Endothelial cell (in vitro differentiated cells): ENCODE measurements around the gene ASAP2. TPM values are rescaled to one million over a fixed set of nuclear protein-coding genes. Genes with fewer than 3 reads are reported as not detected.
A peak's percentile ranks its signal among the peaks of the same experiment; 100 is the strongest.

Source experiments
- DNase-seq: peaks from one replicate; pipeline ENCODE4 v3.0.0; 2021; ENCODE audit warnings: low spot score
- H3K27ac Mint-ChIP-seq: one replicate; pipeline ENCODE4 v1.8.0; 2021; ENCODE audit warnings: mixed read lengths, inconsistent platforms; ENCODE audit not compliant: unreplicated experiment
- H3K27me3 Mint-ChIP-seq: one replicate; pipeline ENCODE4 v1.8.0; 2021; ENCODE audit warnings: mild to moderate bottlenecking, moderate library complexity, mixed read lengths, inconsistent platforms; ENCODE audit not compliant: unreplicated experiment
- H3K36me3 Mint-ChIP-seq: one replicate; pipeline ENCODE4 v1.8.0; 2021; ENCODE audit warnings: mild to moderate bottlenecking, low read depth, mixed read lengths, inconsistent platforms; ENCODE audit not compliant: unreplicated experiment
- H3K4me1 Mint-ChIP-seq: one replicate; pipeline ENCODE4 v1.8.0; 2021; ENCODE audit warnings: mild to moderate bottlenecking, mixed read lengths, inconsistent platforms; ENCODE audit not compliant: unreplicated experiment
- H3K4me3 Mint-ChIP-seq: one replicate; pipeline ENCODE4 v1.8.0; 2021; ENCODE audit warnings: mild to moderate bottlenecking, mixed read lengths, inconsistent platforms; ENCODE audit not compliant: unreplicated experiment
- H3K9me3 Mint-ChIP-seq: one replicate; pipeline ENCODE4 v1.8.0; 2021; ENCODE audit warnings: mixed read lengths, inconsistent platforms; ENCODE audit not compliant: unreplicated experiment
- total RNA-seq: library from RNA; stranded (reverse); fragmentation: NEBNext Ultra II Directional; extraction: Animal tissue kit (Norgen Biotek cat#: 25700); gene quantifications from one replicate; pipeline ENCODE4 v1.2.1, GENCODE V29; 2021; ENCODE audit not compliant: unreplicated experiment
- TF ChIP-seq, protein P1 (sequence below): fragments of 200-600 bp; sonication (generic); IDR thresholded peaks from one replicate; pipeline ENCODE4 v1.5.0; 2021; ENCODE audit warnings: antibody characterized with exemption; ENCODE audit not compliant: unreplicated experiment

The ASAP2 gene
- total RNA-seq, 1 donor from 2014 or later, result 31.8 TPM

DNA sequence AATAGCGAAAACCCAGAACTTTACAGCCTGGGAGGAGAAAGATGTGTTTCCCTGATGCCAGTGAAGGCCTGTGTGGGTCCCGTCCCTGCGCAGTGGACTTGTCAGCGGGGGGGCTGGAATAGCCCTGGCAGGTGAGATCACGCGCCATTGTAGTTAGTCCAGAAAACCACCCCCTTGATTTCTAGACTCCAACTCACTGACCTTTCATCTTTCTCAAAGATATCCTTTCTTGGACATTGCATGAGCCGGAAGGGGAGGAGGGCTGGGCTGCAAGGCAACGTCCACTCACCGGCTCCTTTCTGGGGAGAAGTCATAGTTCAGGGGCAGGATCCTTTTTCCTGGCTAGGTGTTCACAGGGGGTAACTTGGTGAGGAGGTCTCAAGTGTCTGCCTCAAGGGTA is 22.3 kb upstream of the ASAP2 start:
- H3K36me3 Mint-ChIP-seq, result no peaks in the 10 kb centered on the region
- TF ChIP-seq, protein P1, sequence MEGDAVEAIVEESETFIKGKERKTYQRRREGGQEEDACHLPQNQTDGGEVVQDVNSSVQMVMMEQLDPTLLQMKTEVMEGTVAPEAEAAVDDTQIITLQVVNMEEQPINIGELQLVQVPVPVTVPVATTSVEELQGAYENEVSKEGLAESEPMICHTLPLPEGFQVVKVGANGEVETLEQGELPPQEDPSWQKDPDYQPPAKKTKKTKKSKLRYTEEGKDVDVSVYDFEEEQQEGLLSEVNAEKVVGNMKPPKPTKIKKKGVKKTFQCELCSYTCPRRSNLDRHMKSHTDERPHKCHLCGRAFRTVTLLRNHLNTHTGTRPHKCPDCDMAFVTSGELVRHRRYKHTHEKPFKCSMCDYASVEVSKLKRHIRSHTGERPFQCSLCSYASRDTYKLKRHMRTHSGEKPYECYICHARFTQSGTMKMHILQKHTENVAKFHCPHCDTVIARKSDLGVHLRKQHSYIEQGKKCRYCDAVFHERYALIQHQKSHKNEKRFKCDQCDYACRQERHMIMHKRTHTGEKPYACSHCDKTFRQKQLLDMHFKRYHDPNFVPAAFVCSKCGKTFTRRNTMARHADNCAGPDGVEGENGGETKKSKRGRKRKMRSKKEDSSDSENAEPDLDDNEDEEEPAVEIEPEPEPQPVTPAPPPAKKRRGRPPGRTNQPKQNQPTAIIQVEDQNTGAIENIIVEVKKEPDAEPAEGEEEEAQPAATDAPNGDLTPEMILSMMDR, result no peak
- H3K9me3 Mint-ChIP-seq, result no peaks in the 10 kb centered on the region
- peaks cover 5% of the 10 kb centered on the region for H3K4me1 Mint-ChIP-seq
- H3K27me3 Mint-ChIP-seq, result peaks cover 10% of the 10 kb centered on the region
- no peak for DNase-seq
- no peak overlapping the region for H3K27ac Mint-ChIP-seq
- H3K4me3 Mint-ChIP-seq, result no peak overlapping the region

DNA sequence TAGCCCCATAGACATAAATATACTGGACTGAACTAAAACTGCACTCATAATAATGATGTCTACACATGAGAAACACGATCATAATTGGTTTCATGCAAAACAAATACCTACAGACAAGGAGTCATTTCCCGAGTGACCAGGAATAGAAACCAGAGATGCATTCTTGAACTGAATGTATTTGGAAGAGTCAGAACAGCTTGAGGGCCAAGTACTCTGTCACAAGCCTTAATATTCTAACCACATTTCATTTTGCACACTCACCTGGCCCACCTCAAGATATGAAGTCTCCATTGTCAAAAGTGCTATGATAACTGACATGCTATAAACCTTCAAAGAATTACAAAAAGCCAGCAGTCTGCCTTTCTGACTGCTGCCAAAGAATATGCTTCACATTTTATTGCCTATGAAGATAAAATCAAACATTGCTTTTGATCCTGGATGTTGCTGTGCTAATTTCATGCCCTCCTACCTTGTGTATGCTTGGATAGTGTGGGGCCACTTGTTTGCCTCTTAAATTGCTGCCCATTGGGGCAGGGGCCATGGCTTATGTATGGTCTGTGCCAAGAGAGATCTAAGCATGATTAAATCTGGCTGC is 18.9 kb upstream of the ASAP2 start:
- Mint-ChIP-seq H3K9me3 (no peaks in the 10 kb centered on the region), H3K4me1 (no peaks in the 10 kb centered on the region), H3K36me3 (no peaks in the 10 kb centered on the region), H3K27me3 (peaks cover 9% of the 10 kb centered on the region), H3K4me3 (no peak overlapping the region), H3K27ac (no peak overlapping the region)
- TF ChIP-seq, protein P1, result no peak
- DNase-seq, result no peak

DNA sequence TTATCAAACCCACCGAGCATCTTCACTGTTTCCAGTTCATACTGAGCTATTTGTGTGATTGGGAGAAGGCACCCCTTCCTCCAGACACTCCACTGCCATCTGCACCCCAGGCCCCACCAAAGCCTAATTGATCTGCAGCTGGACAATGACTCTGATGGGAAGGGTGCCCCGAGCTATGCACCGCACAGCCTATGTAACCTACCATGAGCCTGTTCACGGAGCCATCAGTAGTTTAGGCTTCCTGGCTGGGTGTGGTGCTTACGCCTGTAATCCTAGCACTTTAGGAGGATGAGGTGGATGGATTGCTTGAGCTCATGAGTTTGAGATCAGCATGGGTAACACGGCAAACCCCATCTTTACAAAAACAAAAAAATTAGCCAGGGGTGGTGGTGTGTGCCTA is 17.8 kb upstream of the ASAP2 start:
- Mint-ChIP-seq H3K27me3 (peaks cover 14% of the 10 kb centered on the region), H3K27ac (no peak overlapping the region), H3K4me3 (no peak overlapping the region), H3K36me3 (no peaks in the 10 kb centered on the region), H3K9me3 (no peaks in the 10 kb centered on the region), H3K4me1 (no peaks in the 10 kb centered on the region)
- DNase-seq, result no peak
- TF ChIP-seq, protein P1, result no peak

DNA sequence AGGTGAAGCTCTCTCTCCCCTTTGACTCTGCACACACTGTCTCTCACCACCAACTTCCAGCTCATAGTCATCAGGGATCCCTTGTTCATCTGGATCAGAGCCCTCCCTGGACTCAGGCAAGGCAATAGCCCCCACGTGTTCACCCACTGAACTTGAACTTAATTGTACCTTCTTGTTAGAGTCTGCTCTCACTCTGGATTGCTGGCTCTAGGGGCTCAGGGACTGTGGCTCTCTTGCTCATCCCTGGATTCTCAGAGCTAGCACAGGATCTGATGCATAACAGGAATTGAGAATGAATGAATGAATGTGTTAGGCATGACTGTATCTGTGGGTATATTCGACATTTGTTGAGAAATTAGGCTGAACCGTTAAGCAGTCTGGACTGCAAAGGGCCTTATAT is 16.7 kb upstream of the ASAP2 start:
- DNase-seq, result no peak
- no peaks in the 10 kb centered on the region for H3K4me1 Mint-ChIP-seq
- no peak overlapping the region for H3K27ac Mint-ChIP-seq
- no peaks in the 10 kb centered on the region for H3K36me3 Mint-ChIP-seq
- TF ChIP-seq, protein P1, result no peak
- no peaks in the 10 kb centered on the region for H3K9me3 Mint-ChIP-seq
- peaks cover 12% of the 10 kb centered on the region for H3K27me3 Mint-ChIP-seq
- H3K4me3 Mint-ChIP-seq, result no peak overlapping the region

DNA sequence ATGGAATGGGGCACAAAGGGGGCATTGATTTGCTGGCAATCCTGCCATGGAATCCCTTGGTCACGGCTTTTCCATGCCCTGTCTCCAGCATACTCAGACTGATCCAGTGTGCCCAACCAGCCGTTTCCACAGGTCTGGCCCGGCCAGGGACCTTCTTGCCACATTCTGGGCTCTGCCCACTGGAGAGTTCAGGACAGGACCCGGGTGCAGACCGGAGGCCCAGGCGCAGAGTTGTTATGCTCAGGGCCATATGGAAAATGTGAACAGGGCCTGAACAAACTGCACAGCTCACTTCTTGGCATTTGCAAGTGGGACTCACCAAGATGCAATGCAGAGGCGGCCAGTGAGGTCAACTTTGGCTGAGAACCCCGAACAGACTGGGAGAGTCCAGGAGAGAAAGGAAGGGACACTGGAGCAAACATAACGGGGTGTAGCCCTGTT is 15.6 kb upstream of the ASAP2 start:
- H3K27me3 Mint-ChIP-seq, result peaks cover 8% of the 10 kb centered on the region
- TF ChIP-seq, protein P1, result no peak
- no peaks in the 10 kb centered on the region for H3K36me3 Mint-ChIP-seq
- peak; percentile 44 for DNase-seq
- no peak overlapping the region for H3K4me3 Mint-ChIP-seq
- H3K4me1 Mint-ChIP-seq, result no peaks in the 10 kb centered on the region
- no peaks in the 10 kb centered on the region for H3K9me3 Mint-ChIP-seq
- no peak overlapping the region for H3K27ac Mint-ChIP-seq
